ENCODE measurements around the gene ATXN8OS.

The ATXN8OS gene

DNA sequence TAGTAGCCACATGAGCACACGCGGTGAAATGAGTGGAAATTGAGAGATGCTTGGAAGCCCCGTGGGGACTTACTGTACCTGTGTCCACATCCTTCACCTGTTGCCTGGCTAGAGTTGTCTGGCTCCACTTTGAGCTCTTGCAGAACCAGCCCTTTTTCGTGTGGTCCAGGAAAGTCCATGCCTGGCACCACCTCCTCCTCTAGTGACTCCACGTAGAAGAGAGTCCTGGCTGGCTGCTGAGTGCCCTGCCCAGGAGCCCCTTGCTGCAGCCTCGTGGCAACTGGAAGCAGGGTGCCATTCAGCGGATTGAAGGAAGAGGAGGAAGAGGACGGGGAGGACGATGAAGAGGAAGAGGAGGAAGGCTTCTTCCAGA is 515 bp upstream of the ATXN8OS start:
- TF ChIP-seq EZH2phosphoT487 (IDR thresholded peaks at IDR 0.05; ENCODE audit: low read depth): no peak
- TF ChIP-seq, protein P1, sequence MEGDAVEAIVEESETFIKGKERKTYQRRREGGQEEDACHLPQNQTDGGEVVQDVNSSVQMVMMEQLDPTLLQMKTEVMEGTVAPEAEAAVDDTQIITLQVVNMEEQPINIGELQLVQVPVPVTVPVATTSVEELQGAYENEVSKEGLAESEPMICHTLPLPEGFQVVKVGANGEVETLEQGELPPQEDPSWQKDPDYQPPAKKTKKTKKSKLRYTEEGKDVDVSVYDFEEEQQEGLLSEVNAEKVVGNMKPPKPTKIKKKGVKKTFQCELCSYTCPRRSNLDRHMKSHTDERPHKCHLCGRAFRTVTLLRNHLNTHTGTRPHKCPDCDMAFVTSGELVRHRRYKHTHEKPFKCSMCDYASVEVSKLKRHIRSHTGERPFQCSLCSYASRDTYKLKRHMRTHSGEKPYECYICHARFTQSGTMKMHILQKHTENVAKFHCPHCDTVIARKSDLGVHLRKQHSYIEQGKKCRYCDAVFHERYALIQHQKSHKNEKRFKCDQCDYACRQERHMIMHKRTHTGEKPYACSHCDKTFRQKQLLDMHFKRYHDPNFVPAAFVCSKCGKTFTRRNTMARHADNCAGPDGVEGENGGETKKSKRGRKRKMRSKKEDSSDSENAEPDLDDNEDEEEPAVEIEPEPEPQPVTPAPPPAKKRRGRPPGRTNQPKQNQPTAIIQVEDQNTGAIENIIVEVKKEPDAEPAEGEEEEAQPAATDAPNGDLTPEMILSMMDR (IDR thresholded peaks at IDR 0.05; ENCODE audit: low read depth, low read length): no peak
- no peaks in the 10 kb centered on the region for H4K20me1 ChIP-seq (ENCODE audit: insufficient read depth, low read length)
- H3K79me2 ChIP-seq (ENCODE audit: low read length): no peaks in the 10 kb centered on the region
- H3K36me3 ChIP-seq (replicated peaks; ENCODE audit: low read depth, low read length): no peaks in the 10 kb centered on the region
- no peaks in the 10 kb centered on the region for H3K9me3 ChIP-seq (ENCODE audit: insufficient read depth, low read length)
- no peak overlapping the region for H3K9ac ChIP-seq (ENCODE audit: low read length)
- no peak overlapping the region for H3K4me3 ChIP-seq (ENCODE audit: low read length)
- H3K4me1 ChIP-seq (ENCODE audit: low read length): no peaks in the 10 kb centered on the region
- no peaks in the 10 kb centered on the region for H3K27me3 ChIP-seq (ENCODE audit: low read depth, low read length)
- no peak overlapping the region for H2AFZ ChIP-seq (ENCODE audit: low read depth, low read length)
- no peak overlapping the region for H3K4me2 ChIP-seq (ENCODE audit: low read length)
- no peak overlapping the region for H3K27ac ChIP-seq (ENCODE audit: low read length)

- TF ChIP-seq, protein P1 (IDR thresholded peaks at IDR 0.05; ENCODE audit: low read depth, low read length): no peak
- TF ChIP-seq EZH2phosphoT487 (IDR thresholded peaks at IDR 0.05; ENCODE audit: low read depth): no peak
Observed at GRCh38 chr13:70108356-70109105, 905 bp downstream of the ATXN8OS start, which contains the start of gene KLHL1. TSS of gene KLHL1 (minus strand) at chr13:70108452. CDS start at chr13:70107699, 753 bp downstream.

DNA sequence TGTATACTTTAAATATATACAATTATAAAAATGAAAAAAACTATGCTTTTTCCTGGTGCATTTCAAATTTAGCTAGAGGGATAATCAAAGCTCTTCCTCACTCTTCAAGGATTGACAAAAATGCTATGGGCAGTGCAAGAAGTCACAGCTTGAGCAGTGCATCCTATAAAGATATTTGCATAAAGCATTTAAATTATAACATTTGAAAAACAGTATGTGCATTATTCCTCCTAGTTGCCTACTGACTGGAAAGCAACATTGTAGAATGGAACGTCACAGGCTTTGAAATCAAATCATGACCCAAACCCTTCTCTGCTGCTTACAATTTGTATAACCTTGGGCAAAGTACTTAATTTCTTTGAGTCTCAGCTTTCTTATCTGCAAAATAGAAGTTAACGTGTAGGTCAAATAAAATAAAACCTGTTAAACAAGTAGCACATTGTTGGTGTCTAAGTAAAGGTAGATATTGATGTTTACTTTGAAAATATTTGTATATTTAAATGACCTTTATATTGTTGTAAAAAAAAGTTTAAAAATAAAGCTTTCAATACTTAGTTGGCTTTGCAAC is 9.8 kb downstream of the ATXN8OS start:
- TF ChIP-seq EZH2phosphoT487 (IDR thresholded peaks at IDR 0.05; ENCODE audit: low read depth): no peak
- TF ChIP-seq, protein P1 (IDR thresholded peaks at IDR 0.05; ENCODE audit: low read depth, low read length): no peak
- Histone ChIP-seq H3K4me1 (ENCODE audit: low read length) (peaks cover 5% of the 10 kb centered on the region), H3K4me3 (ENCODE audit: low read length) (no peak overlapping the region), H3K27ac (ENCODE audit: low read length) (no peak overlapping the region), H3K9ac (ENCODE audit: low read length) (no peak overlapping the region), H3K9me3 (ENCODE audit: insufficient read depth, low read length) (no peaks in the 10 kb centered on the region), H4K20me1 (ENCODE audit: insufficient read depth, low read length) (no peaks in the 10 kb centered on the region), H3K79me2 (ENCODE audit: low read length) (no peaks in the 10 kb centered on the region), H3K36me3 (replicated peaks; ENCODE audit: low read depth, low read length) (no peaks in the 10 kb centered on the region), H3K4me2 (ENCODE audit: low read length) (no peak overlapping the region), H3K27me3 (ENCODE audit: low read depth, low read length) (no peaks in the 10 kb centered on the region), H2AFZ (ENCODE audit: low read depth, low read length) (no peak overlapping the region)

More at GRCh38 chr13:70108356-70109105, 905 bp downstream of the ATXN8OS start, which contains the start of gene KLHL1:
- no peaks in the 10 kb centered on the region for H3K79me2 ChIP-seq (ENCODE audit: low read length)
- no peaks in the 10 kb centered on the region for H3K36me3 ChIP-seq (replicated peaks; ENCODE audit: low read depth, low read length)
- H3K9ac ChIP-seq (ENCODE audit: low read length): no peak within 1 kb of the TSS
- H4K20me1 ChIP-seq (ENCODE audit: insufficient read depth, low read length): no peaks in the 10 kb centered on the region
- H3K4me3 ChIP-seq (ENCODE audit: low read length): no peak within 1 kb of the TSS
- H3K4me2 ChIP-seq (ENCODE audit: low read length): no peak within 1 kb of the TSS
- H3K4me1 ChIP-seq (ENCODE audit: low read length): no peaks in the 10 kb centered on the region
- H2AFZ ChIP-seq (ENCODE audit: low read depth, low read length): no peak within 1 kb of the TSS
- H3K9me3 ChIP-seq (ENCODE audit: insufficient read depth, low read length): no peaks in the 10 kb centered on the region
- H3K27ac ChIP-seq (ENCODE audit: low read length): no peak within 1 kb of the TSS
- no peaks in the 10 kb centered on the region for H3K27me3 ChIP-seq (ENCODE audit: low read depth, low read length)

GRCh38 chr13:70125693-70126092 is 18.1 kb downstream of the ATXN8OS start:
- no peaks in the 10 kb centered on the region for H3K4me1 ChIP-seq (ENCODE audit: low read length)
- H3K27me3 ChIP-seq (ENCODE audit: low read depth, low read length): no peaks in the 10 kb centered on the region
- H2AFZ ChIP-seq (ENCODE audit: low read depth, low read length): no peak overlapping the region
- no peaks in the 10 kb centered on the region for H3K9me3 ChIP-seq (ENCODE audit: insufficient read depth, low read length)
- no peaks in the 10 kb centered on the region for H3K36me3 ChIP-seq (replicated peaks; ENCODE audit: low read depth, low read length)
- no peak overlapping the region for H3K4me3 ChIP-seq (ENCODE audit: low read length)
- H3K79me2 ChIP-seq (ENCODE audit: low read length): no peaks in the 10 kb centered on the region
- no peak overlapping the region for H3K9ac ChIP-seq (ENCODE audit: low read length)
- H3K27ac ChIP-seq (ENCODE audit: low read length): no peak overlapping the region
- H4K20me1 ChIP-seq (ENCODE audit: insufficient read depth, low read length): no peaks in the 10 kb centered on the region
- TF ChIP-seq, protein P1 (IDR thresholded peaks at IDR 0.05; ENCODE audit: low read depth, low read length): no peak
- no peak for TF ChIP-seq EZH2phosphoT487 (IDR thresholded peaks at IDR 0.05; ENCODE audit: low read depth)
- H3K4me2 ChIP-seq (ENCODE audit: low read length): no peak overlapping the region
